Activated T-helper 2 cell treated with anti-CD3 and anti-CD28 coated beads, Interferon-gamma antibody, Interleukin-2, Interleukin-4, amounts not matched to agents 10 μg/mL and 5 μg/mL and 100 μg/mL, durations not matched to agents 14 hours and 24 hours and 36 hours (primary cell): ENCODE data around the gene BTBD9. TPM values are rescaled to one million over a fixed set of nuclear protein-coding genes. Genes with fewer than 3 reads are reported as not detected.

Source experiments
- DNase-seq: peaks from one replicate; pipeline ENCODE4 v3.0.0; 2021; ENCODE audit warnings: low spot score
- H3K27ac Mint-ChIP-seq: one replicate; pipeline ENCODE4 v1.8.0; 2021; ENCODE audit warnings: mixed read lengths
- H3K27me3 Mint-ChIP-seq: one replicate; pipeline ENCODE4 v1.8.0; 2021; ENCODE audit warnings: low read depth, mixed read lengths
- H3K36me3 Mint-ChIP-seq: one replicate; pipeline ENCODE4 v1.8.0; 2021; ENCODE audit warnings: low read depth, mixed read lengths
- H3K4me1 Mint-ChIP-seq: one replicate; pipeline ENCODE4 v1.8.0; 2021; ENCODE audit warnings: low read depth, mixed read lengths
- H3K4me3 Mint-ChIP-seq: one replicate; pipeline ENCODE4 v1.8.0; 2021; ENCODE audit warnings: low read depth, mild to moderate bottlenecking, moderate library complexity, mixed read lengths
- H3K9me3 Mint-ChIP-seq: one replicate; pipeline ENCODE4 v1.8.0; 2021; ENCODE audit warnings: mixed read lengths
- intact Hi-C: fragments of 100-400 bp; cut with micrococcal nuclease; formaldehyde crosslinking; loops from one replicate; pipeline ENCODE4 v1.15.1; 2023
- total RNA-seq: library from RNA; stranded (reverse); gene quantifications from 2 replicates; pipeline ENCODE4 v1.2.3, GENCODE V29; 2022

BTBD9 gene
- total RNA-seq, 1 donor from 2014 or later: 15.2 TPM

DNA sequence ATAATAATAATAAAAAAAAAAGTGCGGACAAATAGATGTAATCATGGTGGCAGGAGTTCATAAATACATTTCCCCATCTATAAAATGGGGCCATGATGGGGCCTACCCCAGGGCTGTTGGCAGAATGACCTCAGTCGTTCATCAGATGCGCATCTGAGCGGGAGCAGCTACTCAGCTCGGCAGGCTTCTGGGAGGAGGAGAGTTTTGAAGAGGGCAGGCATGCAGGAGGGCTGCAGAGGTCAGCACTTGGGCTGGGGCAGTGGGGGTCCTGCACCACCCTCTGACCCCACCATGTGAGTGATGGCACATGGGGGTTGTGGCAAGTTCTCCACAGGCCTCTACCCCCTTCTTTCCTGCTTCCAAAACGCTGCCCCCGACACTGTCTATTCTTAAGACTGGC is 446.7 kb downstream of the BTBD9 start:
- Mint-ChIP-seq H3K27me3 (no peaks in the 10 kb centered on the region), H3K9me3 (no peaks in the 10 kb centered on the region), H3K36me3 (no peaks in the 10 kb centered on the region), H3K4me3 (no peak overlapping the region), H3K4me1 (no peaks in the 10 kb centered on the region), H3K27ac (no peak overlapping the region)
- DNase-seq: no peak
- intact Hi-C loops: no loop called here

DNA sequence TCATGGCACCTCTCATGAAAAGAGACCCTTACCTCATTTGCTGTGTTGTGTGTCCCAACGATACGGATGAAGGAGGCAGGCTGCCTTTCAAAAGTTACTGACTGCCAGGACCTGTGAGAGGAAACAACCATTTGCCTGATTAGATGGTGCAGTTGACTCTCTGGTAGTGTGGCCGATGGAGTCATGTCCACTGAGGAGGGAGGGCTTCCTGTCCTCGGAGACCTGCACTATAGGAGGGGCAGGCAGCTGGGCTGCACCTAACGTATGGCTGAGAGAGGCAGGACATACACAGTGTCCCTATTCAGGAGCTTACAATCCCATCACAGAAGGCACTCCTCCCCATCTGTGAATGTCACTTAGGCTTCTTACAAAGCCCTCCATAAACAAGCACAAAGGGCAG is 447.2 kb downstream of the BTBD9 start:
- no peaks in the 10 kb centered on the region for H3K9me3 Mint-ChIP-seq
- no peak for DNase-seq
- H3K27ac Mint-ChIP-seq: no peak overlapping the region
- H3K36me3 Mint-ChIP-seq: no peaks in the 10 kb centered on the region
- intact Hi-C loops: no loop called here
- H3K4me3 Mint-ChIP-seq: no peak overlapping the region
- H3K4me1 Mint-ChIP-seq: no peaks in the 10 kb centered on the region
- H3K27me3 Mint-ChIP-seq: no peaks in the 10 kb centered on the region

DNA sequence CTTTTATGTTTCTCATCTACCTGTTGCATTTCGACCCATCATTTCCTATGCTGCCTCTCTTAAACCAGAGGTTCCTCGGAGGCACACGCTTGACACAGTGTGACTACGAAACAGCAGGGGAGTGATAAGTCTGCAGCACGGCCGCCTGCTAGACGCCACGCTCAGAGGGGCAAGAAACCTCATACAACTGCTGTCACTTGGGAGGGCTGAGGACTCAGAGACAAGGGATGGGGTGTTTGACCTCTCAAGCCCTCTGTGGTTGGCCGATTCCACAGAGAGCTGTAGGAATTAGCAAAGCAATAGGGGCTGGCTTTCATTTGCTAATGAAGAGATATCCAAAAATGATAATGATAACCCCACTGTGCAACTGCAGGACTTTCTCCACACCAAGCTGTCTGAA is 447.7 kb downstream of the BTBD9 start:
- no peak for DNase-seq
- H3K4me3 Mint-ChIP-seq: no peak overlapping the region
- H3K9me3 Mint-ChIP-seq: no peaks in the 10 kb centered on the region
- H3K27me3 Mint-ChIP-seq: no peaks in the 10 kb centered on the region
- no peaks in the 10 kb centered on the region for H3K36me3 Mint-ChIP-seq
- H3K27ac Mint-ChIP-seq: no peak overlapping the region
- no peaks in the 10 kb centered on the region for H3K4me1 Mint-ChIP-seq
- intact Hi-C loops: no loop called here

DNA sequence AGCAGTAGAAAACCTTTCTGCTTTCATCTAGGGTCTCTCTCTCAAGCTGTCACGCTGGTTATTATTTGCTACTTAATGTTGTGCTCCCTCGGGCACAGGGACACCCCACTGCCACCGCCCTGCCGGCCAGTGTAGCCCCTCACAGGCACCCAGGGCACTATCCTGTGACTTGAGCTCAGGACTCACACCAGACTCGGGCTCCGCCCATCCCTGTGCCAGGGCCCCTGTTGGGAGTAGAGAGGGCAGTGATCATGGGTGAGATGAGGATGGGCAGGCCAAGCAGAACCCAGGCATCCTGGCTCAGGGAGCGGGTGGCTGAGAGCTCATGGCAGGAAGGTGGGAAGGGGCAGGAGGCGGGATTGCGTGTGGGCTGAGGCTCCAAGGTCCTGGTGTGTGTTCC is 448.3 kb downstream of the BTBD9 start:
- H3K36me3 Mint-ChIP-seq: no peaks in the 10 kb centered on the region
- no peaks in the 10 kb centered on the region for H3K9me3 Mint-ChIP-seq
- intact Hi-C loops: no loop called here
- DNase-seq: no peak
- no peaks in the 10 kb centered on the region for H3K27me3 Mint-ChIP-seq
- no peaks in the 10 kb centered on the region for H3K4me1 Mint-ChIP-seq
- no peak overlapping the region for H3K27ac Mint-ChIP-seq
- no peak overlapping the region for H3K4me3 Mint-ChIP-seq

DNA sequence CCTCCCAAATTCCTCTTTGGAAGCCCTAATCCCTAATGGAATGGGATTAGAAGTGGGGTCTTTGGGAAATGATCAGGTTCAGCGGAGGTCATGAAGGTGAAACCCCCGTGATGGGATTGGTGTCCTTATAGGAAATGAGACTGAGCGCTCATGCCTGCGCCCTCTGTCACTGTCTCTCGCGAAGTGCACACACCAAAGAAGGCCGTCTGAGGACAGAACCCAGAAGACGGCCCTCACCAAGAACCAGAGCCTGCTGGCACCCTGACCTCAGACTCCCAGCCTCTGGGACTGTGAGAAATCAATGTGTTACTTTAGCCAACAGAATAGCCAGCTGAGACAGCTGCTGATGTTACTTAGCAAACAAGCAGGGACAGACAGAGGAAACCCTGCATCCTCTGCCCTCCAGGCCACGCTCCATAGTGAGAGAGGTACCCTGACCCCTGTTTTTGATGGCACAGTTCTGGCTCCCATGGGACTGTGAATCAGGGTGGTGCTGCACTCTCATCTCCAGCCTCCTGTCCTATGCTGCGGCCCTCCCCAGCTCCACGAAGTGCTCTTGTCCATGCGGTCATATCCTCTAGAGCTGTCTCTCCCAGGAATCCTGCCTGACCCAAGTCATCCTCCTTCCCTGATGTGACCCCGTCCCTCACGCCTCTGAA is 450.9 kb downstream of the BTBD9 start:
- H3K4me1 Mint-ChIP-seq: no peaks in the 10 kb centered on the region
- H3K4me3 Mint-ChIP-seq: no peak overlapping the region
- no peak for DNase-seq
- H3K27me3 Mint-ChIP-seq: no peaks in the 10 kb centered on the region
- H3K27ac Mint-ChIP-seq: no peak overlapping the region
- H3K36me3 Mint-ChIP-seq: no peaks in the 10 kb centered on the region
- intact Hi-C loops: no loop called here
- H3K9me3 Mint-ChIP-seq: no peaks in the 10 kb centered on the region

DNA sequence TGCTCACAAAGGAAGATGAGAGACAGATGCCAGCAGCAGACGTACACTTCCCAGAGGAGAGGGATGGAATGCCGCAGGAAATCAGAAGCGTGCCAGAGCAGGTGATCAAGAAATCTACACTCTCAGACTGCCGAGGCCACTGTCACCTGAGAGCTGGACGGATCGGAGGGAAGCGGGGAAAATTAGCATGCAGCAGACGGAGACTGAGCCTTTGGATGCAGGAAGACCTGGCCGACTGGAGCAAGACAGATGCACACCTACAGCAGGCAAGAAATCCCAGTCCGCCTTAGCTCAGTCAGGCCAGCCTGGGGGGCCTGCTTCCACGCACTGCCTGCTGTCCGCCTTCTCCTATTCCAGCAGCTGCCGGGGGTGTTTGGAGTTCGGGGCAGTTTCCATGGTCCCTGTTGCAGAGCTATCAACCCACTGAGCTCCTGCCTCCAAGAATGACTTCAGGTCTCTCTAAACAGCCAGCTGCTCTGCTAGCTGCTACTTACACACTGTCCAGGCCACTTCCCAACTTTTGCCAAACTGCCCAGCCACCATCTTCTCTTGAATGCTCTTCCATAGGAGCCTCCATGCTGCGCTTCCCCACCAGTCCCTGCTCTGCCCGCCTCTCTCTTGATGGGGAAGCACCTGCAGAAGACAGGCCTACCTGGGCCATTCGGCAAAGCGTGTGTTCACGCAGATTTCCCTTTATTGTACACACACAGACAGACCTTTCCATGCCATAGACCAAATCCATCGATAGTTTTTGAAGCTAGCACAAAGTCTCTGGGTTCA is 451.7 kb downstream of the BTBD9 start:
- Mint-ChIP-seq H3K4me3 (no peak overlapping the region), H3K27ac (no peak overlapping the region), H3K36me3 (no peaks in the 10 kb centered on the region), H3K27me3 (no peaks in the 10 kb centered on the region), H3K9me3 (no peaks in the 10 kb centered on the region), H3K4me1 (no peaks in the 10 kb centered on the region)
- DNase-seq: no peak
- intact Hi-C loops: no loop called here

DNA sequence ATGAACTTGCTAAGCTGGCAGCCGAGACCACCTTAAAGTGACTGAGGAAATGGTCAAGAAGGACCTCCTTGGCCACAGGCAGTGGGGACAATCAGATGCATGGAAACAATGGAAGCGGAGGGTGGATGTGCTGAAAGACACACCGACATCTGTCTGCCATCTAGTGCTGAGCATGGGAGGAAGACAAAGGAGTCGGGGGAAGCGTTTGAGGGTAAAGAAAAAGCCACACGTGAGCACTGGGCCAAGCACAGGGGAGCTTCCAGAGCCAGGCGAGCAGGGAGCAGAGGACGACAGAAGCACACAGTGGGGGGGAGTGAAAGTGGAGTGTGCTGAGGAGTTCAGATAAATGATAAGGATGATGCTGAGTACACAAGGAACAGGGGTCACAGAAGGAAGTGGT is 452.4 kb downstream of the BTBD9 start:
- Mint-ChIP-seq H3K27ac (no peak overlapping the region), H3K27me3 (no peaks in the 10 kb centered on the region), H3K9me3 (no peaks in the 10 kb centered on the region), H3K4me1 (no peaks in the 10 kb centered on the region), H3K4me3 (no peak overlapping the region), H3K36me3 (no peaks in the 10 kb centered on the region)
- intact Hi-C loops: no loop called here
- no peak for DNase-seq

DNA sequence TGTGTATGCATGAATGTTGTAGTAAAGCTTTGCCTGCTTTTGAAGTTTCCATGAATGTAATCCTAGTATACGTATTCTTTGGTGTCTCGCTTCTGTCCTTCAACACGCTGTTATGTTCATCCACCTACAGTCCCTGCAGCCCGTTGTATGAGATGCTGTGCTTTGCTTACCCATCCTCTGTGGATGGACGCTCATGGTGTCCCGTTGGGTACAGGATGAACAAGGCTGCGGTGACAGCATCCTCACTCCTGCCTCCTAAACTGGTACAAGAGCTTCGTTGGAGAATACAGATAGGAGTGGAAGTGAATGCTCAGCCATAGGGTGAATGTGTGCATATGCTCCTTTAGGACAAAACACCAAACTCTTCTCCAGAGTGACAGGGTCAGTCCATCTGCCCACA is 454.0 kb downstream of the BTBD9 start:
- Mint-ChIP-seq H3K4me3 (no peak overlapping the region), H3K4me1 (no peaks in the 10 kb centered on the region), H3K36me3 (no peaks in the 10 kb centered on the region), H3K27ac (no peak overlapping the region), H3K27me3 (no peaks in the 10 kb centered on the region), H3K9me3 (no peaks in the 10 kb centered on the region)
- intact Hi-C loops: no loop called here
- no peak for DNase-seq

DNA sequence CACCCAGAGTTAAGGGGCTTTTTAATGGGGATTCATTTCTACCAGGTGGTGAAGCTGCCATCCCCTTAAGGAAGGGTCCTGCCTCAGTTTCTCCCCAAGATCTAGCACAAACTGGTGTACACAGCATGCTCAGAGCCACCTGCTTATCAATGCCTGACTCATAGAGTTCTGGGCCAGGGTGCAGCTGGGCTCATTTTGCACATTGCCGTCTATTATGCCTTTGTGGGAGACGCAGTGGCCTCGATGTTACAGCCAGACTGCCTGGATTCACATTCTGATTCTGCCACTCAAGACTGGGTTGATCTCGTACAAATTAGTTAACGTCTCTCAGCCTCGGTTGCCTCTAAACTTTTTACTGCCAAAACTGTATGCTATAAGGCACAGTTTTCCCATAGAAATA is 454.5 kb downstream of the BTBD9 start:
- H3K36me3 Mint-ChIP-seq: no peaks in the 10 kb centered on the region
- H3K4me3 Mint-ChIP-seq: no peak overlapping the region
- H3K4me1 Mint-ChIP-seq: no peaks in the 10 kb centered on the region
- no peaks in the 10 kb centered on the region for H3K9me3 Mint-ChIP-seq
- intact Hi-C loops: no loop called here
- no peaks in the 10 kb centered on the region for H3K27me3 Mint-ChIP-seq
- no peak for DNase-seq
- H3K27ac Mint-ChIP-seq: no peak overlapping the region

DNA sequence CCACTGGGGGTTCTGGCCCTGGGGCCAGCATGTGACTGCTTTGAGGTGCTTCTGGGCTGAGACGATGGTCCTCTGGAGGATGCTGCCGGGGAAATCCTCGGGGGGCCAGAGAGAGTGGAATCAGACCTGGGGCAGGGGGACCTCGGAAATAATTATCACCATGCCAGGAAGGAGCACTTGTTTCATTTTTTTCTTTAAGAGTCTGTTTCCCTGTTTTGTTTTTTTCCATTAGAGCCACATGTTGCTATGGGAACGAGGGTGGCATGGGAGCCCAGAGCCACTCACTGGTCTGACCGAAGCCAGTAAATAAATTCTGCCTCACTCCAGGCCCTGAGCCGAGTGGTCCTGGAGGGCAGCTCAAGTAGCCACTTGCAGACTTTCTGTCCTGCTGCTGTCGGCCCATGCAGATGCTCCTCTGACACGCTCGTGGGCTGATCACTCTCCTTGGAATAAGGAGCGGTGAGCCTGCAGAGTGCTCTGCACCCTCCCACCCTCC is 455.1 kb downstream of the BTBD9 start:
- no peaks in the 10 kb centered on the region for H3K4me1 Mint-ChIP-seq
- no peaks in the 10 kb centered on the region for H3K9me3 Mint-ChIP-seq
- no peak overlapping the region for H3K27ac Mint-ChIP-seq
- no peaks in the 10 kb centered on the region for H3K36me3 Mint-ChIP-seq
- H3K27me3 Mint-ChIP-seq: no peaks in the 10 kb centered on the region
- no peak overlapping the region for H3K4me3 Mint-ChIP-seq
- intact Hi-C loops: no loop called here
- no peak for DNase-seq

DNA sequence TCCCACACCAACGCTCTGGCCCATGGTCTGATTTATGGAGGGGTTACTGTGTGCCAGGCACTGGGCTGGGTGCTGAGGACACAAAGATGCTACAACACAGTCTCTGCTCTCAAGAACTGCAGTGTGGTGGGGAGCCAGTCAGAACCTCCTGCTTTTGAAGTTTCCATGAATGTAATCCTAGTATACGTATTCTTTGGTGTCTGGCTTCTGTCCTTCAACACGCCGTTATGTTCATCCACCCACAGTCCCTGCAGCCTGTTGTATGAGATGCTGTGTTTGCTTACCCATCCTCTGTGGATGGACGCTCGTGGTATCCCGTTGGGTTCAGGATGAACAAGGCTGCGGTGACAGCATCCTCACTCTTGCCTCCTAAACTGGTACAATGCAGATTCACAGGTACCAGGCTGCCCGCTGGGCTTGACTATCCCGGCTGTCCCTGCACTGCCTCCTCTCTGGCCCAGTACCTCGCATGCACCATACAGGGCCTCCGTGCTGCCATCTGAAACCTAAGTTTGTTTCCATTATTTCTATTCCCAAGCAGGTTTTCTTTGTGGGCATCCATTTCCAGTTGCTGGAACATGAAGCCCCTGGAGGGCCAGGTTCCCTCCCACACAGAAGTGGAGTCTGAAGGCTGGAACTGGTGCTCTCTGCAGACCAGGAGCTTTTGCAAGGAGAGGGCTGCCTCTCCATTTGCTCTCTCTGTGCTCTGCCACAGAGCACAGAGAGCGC is 455.7 kb downstream of the BTBD9 start:
- DNase-seq: no peak
- Mint-ChIP-seq H3K36me3 (no peaks in the 10 kb centered on the region), H3K27ac (no peak overlapping the region), H3K9me3 (no peaks in the 10 kb centered on the region), H3K27me3 (no peaks in the 10 kb centered on the region), H3K4me3 (no peak overlapping the region), H3K4me1 (no peaks in the 10 kb centered on the region)
- intact Hi-C loops: no loop called here

DNA sequence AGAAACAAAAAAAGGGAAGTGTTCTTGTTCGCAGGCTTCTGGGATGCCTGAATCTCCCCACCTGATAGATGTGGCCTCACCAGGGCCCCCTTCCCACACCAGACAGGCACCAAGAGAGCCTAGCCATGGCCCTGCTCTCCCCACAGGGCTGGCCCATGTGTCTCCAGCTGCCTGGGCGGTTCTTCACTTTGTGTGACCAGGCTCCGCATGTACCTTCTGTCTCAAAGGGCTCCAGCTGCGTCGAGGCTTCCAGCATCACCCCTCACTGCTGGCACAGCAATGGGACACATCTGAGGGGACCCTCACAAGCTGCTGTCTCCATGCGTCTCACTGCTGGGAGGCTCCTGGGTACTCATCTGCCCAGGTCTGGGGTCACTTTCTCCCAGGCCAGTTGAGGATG is 457.3 kb downstream of the BTBD9 start:
- Mint-ChIP-seq H3K36me3 (no peaks in the 10 kb centered on the region), H3K9me3 (no peaks in the 10 kb centered on the region), H3K4me1 (no peaks in the 10 kb centered on the region), H3K27ac (no peak overlapping the region), H3K27me3 (no peaks in the 10 kb centered on the region), H3K4me3 (no peak overlapping the region)
- no peak for DNase-seq
- intact Hi-C loops: no loop called here

DNA sequence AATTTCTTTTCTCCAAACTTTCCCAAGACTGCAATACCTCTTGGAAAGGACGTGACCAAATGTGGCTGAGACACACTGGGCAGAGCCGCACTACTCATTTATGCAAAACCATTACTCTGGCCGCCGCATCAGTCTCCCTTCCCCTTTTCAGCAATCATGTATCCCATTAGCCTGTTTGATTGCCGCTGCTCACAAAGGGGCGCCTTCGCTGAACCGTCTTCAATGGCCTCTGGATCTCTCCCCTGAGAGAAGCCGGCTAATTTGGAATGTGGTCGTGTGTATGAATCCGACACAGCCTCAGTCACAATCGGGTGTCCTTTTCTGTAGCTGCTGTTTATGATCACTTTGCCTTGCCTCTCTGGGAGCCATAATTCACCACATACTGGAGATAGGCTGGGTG is 459.1 kb downstream of the BTBD9 start:
- H3K9me3 Mint-ChIP-seq: no peaks in the 10 kb centered on the region
- H3K27me3 Mint-ChIP-seq: no peaks in the 10 kb centered on the region
- no peak for DNase-seq
- H3K4me3 Mint-ChIP-seq: no peak overlapping the region
- H3K4me1 Mint-ChIP-seq: no peaks in the 10 kb centered on the region
- H3K36me3 Mint-ChIP-seq: no peaks in the 10 kb centered on the region
- no peak overlapping the region for H3K27ac Mint-ChIP-seq
- intact Hi-C loops: no loop called here
